HepG2 (cell line): ENCODE results near the gene DIABLO. TPM values are rescaled to one million over a fixed set of nuclear protein-coding genes. Genes with fewer than 3 reads are reported as not detected.

ENCODE experiments used
- ATAC-seq: fragments of 200-7000 bp; cut with Tn5 transposase; 3 replicates; pipeline ENCODE4 v1.9.1; 2020; ENCODE audit warnings: mild to moderate bottlenecking, moderate library complexity
- BruUV-seq: library from RNA; stranded (reverse); fragments of 400-500 nt; replicated peaks from 2 replicates; lab custom pipeline; 2021; lab: Mats Ljungman, UMichigan
- CTCF ChIA-PET: fragments of 300-600 bp; formaldehyde crosslinking; extraction: SDS; loops from one replicate; lab custom pipeline; 2021; ENCODE audit warnings: low total read pairs, inconsistent platforms, low intra/inter-chr PET ratio; lab: Yijun Ruan, JAX
- POLR2A ChIA-PET: fragments of 350-600 bp; sonication (Branson Sonifier 250); formaldehyde crosslinking; loops from one replicate; lab custom pipeline; 2020; ENCODE audit warnings: antibody characterized with exemption, inconsistent platforms; lab: Yijun Ruan, JAX
- DNase-seq: peaks from one replicate; pipeline ENCODE4 v3.0.0-alpha.2; 2015; ENCODE audit warnings: low spot score
- FAIRE-seq: peaks from 3 replicates; lab custom pipeline; 2011; peaks lifted over from hg19 to GRCh38; lab: Jason Lieb, UNC
- H2AFZ ChIP-seq: one replicate; pipeline ENCODE4 v1.6.1; 2011; ENCODE audit warnings: low read length, inconsistent platforms
- H3K27ac ChIP-seq: fragments of 300-600 bp; 3 replicates; pipeline ENCODE4 v1.8.0; 2011; ENCODE audit warnings: mixed run types, mild to moderate bottlenecking, mixed read lengths, low read length, inconsistent platforms; ENCODE audit not compliant: insufficient read depth; ENCODE audit errors: extremely low read length
- H3K27me3 ChIP-seq, 2 experiments: fragments of 200-600 bp in 1 of 2; 2 replicates in 1 of 2; 3 replicates in 1 of 2; pipeline versions ENCODE4 v1.6.0 to v1.8.0; 2011; ENCODE audit warnings: low read length in 2 of 2, mild to moderate bottlenecking in 2 of 2, moderate library complexity in 2 of 2, inconsistent platforms in 1 of 2; ENCODE audit not compliant: insufficient read depth in 2 of 2, control insufficient read depth in 1 of 2
- H3K36me3 ChIP-seq, 2 experiments: fragments of 200-600 bp in 1 of 2; replicated peaks in 1 of 2; 2 replicates in 1 of 2; 3 replicates in 1 of 2; pipeline versions ENCODE4 v1.5.1 to v1.8.0; 2011; ENCODE audit warnings: low read length in 2 of 2, inconsistent platforms in 1 of 2; ENCODE audit not compliant: insufficient read depth in 2 of 2, control insufficient read depth in 1 of 2
- H3K4me1 ChIP-seq: 2 replicates; pipeline ENCODE4 v1.5.1; 2012; ENCODE audit warnings: low read length, inconsistent platforms; ENCODE audit not compliant: insufficient read depth
- H3K4me2 ChIP-seq: 2 replicates; pipeline ENCODE4 v1.6.0; 2011; ENCODE audit warnings: low read depth, low read length, inconsistent platforms
- H3K4me3 ChIP-seq, 3 experiments: fragments of 200-600 bp in 1 of 3; sonication (generic), shearing (Covaris generic) in 1 of 3; replicated peaks in 1 of 3; 2 replicates each; pipeline ENCODE4 v1.5.1; 2011 to 2016; ENCODE audit warnings: low read length in 3 of 3, inconsistent platforms in 2 of 3, low read depth in 2 of 3, mild to moderate bottlenecking in 2 of 3, control low read depth in 1 of 3, mixed read lengths in 1 of 3; ENCODE audit not compliant: insufficient read depth in 1 of 3
- H3K79me2 ChIP-seq: one replicate; pipeline ENCODE4 v1.6.1; 2011; ENCODE audit warnings: low read length, inconsistent platforms; ENCODE audit not compliant: insufficient read depth
- H3K9ac ChIP-seq: 2 replicates; pipeline ENCODE4 v1.6.0; 2011; ENCODE audit warnings: mild to moderate bottlenecking, low read depth, low read length, inconsistent platforms; ENCODE audit not compliant: insufficient read depth
- H3K9me3 ChIP-seq: 2 replicates; pipeline ENCODE4 v1.5.1; 2012; ENCODE audit warnings: mild to moderate bottlenecking, low read length
- H4K20me1 ChIP-seq: 2 replicates; pipeline ENCODE4 v1.6.0; 2011; ENCODE audit warnings: inconsistent platforms, mild to moderate bottlenecking, low read length, moderate library complexity; ENCODE audit not compliant: insufficient read depth
- BORCS8-MEF2B ChIP-seq: sonication (generic); formaldehyde crosslinking; IDR thresholded peaks from 2 replicates; pipeline ENCODE4 v1.8.0; 2022; ENCODE audit warnings: mild to moderate bottlenecking, missing genetic modification reagents
- CEBPB ChIP-seq: IDR thresholded peaks from 2 replicates; pipeline ENCODE4 v1.6.1; 2011; ENCODE audit warnings: low read depth, low read length, improper control_type of control experiment, borderline replicate concordance
- EZH2 ChIP-seq: conservative IDR thresholded peaks from 2 replicates; pipeline ENCODE4 v1.6.1; 2012; ENCODE audit warnings: mild to moderate bottlenecking, low read depth, low read length, moderate library complexity
- GABPA ChIP-seq, 2 experiments: IDR thresholded peaks; 2 replicates each; pipeline ENCODE4 v1.6.1; 2011 to 2016; ENCODE audit warnings: low read depth in 2 of 2, low read length in 1 of 2, missing biosample characterization in 1 of 2, missing genetic modification characterization in 1 of 2
- MAFG ChIP-seq: sonication (generic); formaldehyde crosslinking; IDR thresholded peaks from 2 replicates; pipeline ENCODE4 v1.5.1; 2020; ENCODE audit warnings: mild to moderate bottlenecking, missing genetic modification reagents
- MLLT10 ChIP-seq: sonication (generic); formaldehyde crosslinking; IDR thresholded peaks from 2 replicates; pipeline ENCODE4 v1.4.0; 2020; ENCODE audit warnings: missing genetic modification reagents
- NCOA2 ChIP-seq: sonication (generic); formaldehyde crosslinking; IDR thresholded peaks from 2 replicates; pipeline ENCODE4 v1.8.0; 2022; ENCODE audit warnings: inconsistent platforms
- RAD51 ChIP-seq: fragments of 450-650 bp; IDR thresholded peaks from 2 replicates; pipeline ENCODE4 v1.6.1; 2016; ENCODE audit warnings: borderline replicate concordance
- TBP ChIP-seq: sonication (generic); formaldehyde crosslinking; IDR thresholded peaks from 2 replicates; pipeline ENCODE4 v1.5.0; 2020; ENCODE audit warnings: missing genetic modification reagents
- WIZ ChIP-seq: sonication (generic); formaldehyde crosslinking; IDR thresholded peaks from 2 replicates; pipeline ENCODE4 v1.5.1; 2020; ENCODE audit warnings: mild to moderate bottlenecking, missing genetic modification reagents
- ZNF33B ChIP-seq: sonication (generic); formaldehyde crosslinking; IDR thresholded peaks from 2 replicates; pipeline ENCODE4 v1.5.1; 2020; ENCODE audit warnings: mild to moderate bottlenecking, missing genetic modification reagents
- ZNF501 ChIP-seq: sonication (generic); formaldehyde crosslinking; IDR thresholded peaks from 2 replicates; pipeline ENCODE4 v1.5.1; 2020; ENCODE audit warnings: mild to moderate bottlenecking, moderate library complexity, missing genetic modification reagents
- ZNF749 ChIP-seq: sonication (generic); formaldehyde crosslinking; IDR thresholded peaks from 2 replicates; pipeline ENCODE4 v1.8.0; 2022; ENCODE audit warnings: mild to moderate bottlenecking, missing genetic modification reagents, moderate library complexity, borderline replicate concordance
- WGBS: methylation state at CpG from one replicate; pipeline ENCODE4 v1.1.6; 2017; ENCODE audit warnings: low lambda C conversion rate; 5-methylcytosine and 5-hydroxymethylcytosine counted together
- in situ Hi-C: cut with HindIII; loops from 2 replicates; pipeline ENCODE4 v1.10.0; 2017; ENCODE audit warnings: low pct_unique_long_range_greater_than_20kb; ENCODE audit not compliant: extremely low pct_ligation_motif_present
- intact Hi-C: fragments of 100-400 bp; cut with micrococcal nuclease; formaldehyde crosslinking; loops from one replicate; pipeline ENCODE4 v1.10.0; 2022; ENCODE audit not compliant: unreplicated experiment
- polyA plus RNA-seq, 8 experiments: library from polyadenylated mRNA; depleted of rRNA in 3 of 8; stranded (reverse) in 7 of 8; unstranded in 1 of 8; fragments of >200 nt; fragmentation: Illumina TruSeq in 4 of 8; extraction: Trizol in 4 of 8; gene quantifications; 2 replicates each; pipeline versions ENCODE4 v1.2.1 to v1.2.3, GENCODE V29; 2011 to 2016; ENCODE audit warnings: low read depth in 4 of 8, missing spikeins in 1 of 8, mixed read lengths in 1 of 8; ENCODE audit not compliant: insufficient read depth in 1 of 8
- total RNA-seq, 5 experiments: library from RNA; depleted of rRNA; stranded (reverse); fragments of >200 nt; fragmentation: Illumina TruSeq; extraction: Trizol; gene quantifications; 2 replicates each; pipeline ENCODE4 v1.2.3, GENCODE V29; 2016; ENCODE audit warnings: low read depth in 1 of 5
- TF ChIP-seq, protein P1 (sequence below): sonication (generic); formaldehyde crosslinking; IDR thresholded peaks from 2 replicates; pipeline ENCODE4 v1.5.0; 2020; ENCODE audit warnings: missing genetic modification reagents
- TF ChIP-seq, protein P2 (sequence below): sonication (generic); formaldehyde crosslinking; IDR thresholded peaks from 2 replicates; pipeline ENCODE4 v1.5.1; 2020; ENCODE audit warnings: missing genetic modification reagents, mild to moderate bottlenecking, borderline replicate concordance

Gene DIABLO
- total and polyA plus RNA-seq, 2 of the 13 experiments (the other 11 are each of a cell fraction or from before 2014, with no cell fraction given): 20.7 to 70.9 TPM

DNA sequence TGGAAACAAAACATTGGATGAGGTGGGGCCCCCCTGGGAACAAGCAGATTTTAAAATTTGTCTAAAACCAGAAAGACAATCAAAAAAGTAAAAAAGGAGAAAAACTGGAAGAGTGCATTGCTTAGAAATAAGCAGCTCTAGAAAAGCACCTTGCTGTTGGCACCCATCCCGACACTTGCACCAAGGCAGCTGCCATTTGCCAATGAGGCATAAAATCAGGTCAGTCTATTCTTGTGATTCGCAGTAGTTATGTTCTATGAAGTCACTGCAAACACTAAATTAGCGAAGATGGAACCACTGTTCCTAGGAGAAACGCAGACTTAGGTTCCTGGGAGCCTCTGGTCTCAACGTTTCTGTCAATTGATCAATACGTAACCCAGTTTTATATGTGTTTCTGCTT, 24.2 kb upstream of the DIABLO start:
- BruUV-seq: no TSS peak
- no peak for ATAC-seq
- TF ChIP-seq RAD51 (no peak), ZNF749 (CRISPR knock-in tag) (no peak), GABPA (IDR thresholded peaks at IDR 0.05; ENCODE audit: low read depth, low read length) (no peak), GABPA (CRISPR knock-in tag; IDR thresholded peaks at IDR 0.05; ENCODE audit: low read depth) (no peak), ZNF33B (CRISPR knock-in tag) (no peak), MAFG (no peak), CEBPB (no peak), BORCS8-MEF2B (CRISPR knock-in tag) (no peak), ZNF501 (CRISPR knock-in tag) (no peak), TBP (CRISPR knock-in tag) (no peak), MLLT10 (CRISPR knock-in tag) (no peak), EZH2 (no peak), NCOA2 (CRISPR knock-in tag) (no peak), WIZ (CRISPR knock-in tag) (no peak)
- TF ChIP-seq, protein P1, sequence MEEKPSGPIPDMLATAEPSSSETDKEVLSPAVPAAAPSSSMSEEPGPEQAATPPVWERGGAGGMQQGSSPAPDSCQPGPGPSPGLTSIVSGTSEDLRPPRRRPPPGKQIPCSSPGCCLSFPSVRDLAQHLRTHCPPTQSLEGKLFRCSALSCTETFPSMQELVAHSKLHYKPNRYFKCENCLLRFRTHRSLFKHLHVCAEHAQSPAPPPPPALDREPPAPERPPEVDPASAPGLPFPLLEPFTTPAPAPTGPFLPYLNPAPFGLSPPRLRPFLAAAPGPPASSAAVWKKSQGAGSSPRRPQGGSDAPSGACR (CRISPR knock-in tag): no peak
- TF ChIP-seq, protein P2, sequence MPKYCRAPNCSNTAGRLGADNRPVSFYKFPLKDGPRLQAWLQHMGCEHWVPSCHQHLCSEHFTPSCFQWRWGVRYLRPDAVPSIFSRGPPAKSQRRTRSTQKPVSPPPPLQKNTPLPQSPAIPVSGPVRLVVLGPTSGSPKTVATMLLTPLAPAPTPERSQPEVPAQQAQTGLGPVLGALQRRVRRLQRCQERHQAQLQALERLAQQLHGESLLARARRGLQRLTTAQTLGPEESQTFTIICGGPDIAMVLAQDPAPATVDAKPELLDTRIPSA (CRISPR knock-in tag): no peak
- ChIA-PET CTCF (no interaction called here), POLR2A (no interaction called here)
- WGBS: 92% methylated on average over 6 of the region's 6 CpGs
- H3K79me2 ChIP-seq: no peaks in the 10 kb centered on the region
- no peaks in the 10 kb centered on the region for H4K20me1 ChIP-seq
- intact Hi-C loops: no loop called here
- H3K9me3 ChIP-seq: no peaks in the 10 kb centered on the region
- H3K4me2 ChIP-seq: no peak overlapping the region
- H3K27ac ChIP-seq: no peak overlapping the region
- no peak overlapping the region for H2AFZ ChIP-seq
- DNase-seq: no peak
- in situ Hi-C loops: no loop called here
- FAIRE-seq: no peak
- peaks cover 2 to 29% of the 10 kb centered on the region in 2 experiments; a peak in 3 of 5 replicates for H3K36me3 ChIP-seq
- H3K27me3 ChIP-seq: no peaks in the 10 kb centered on the region
- no peak overlapping the region for H3K4me3 ChIP-seq
- H3K4me1 ChIP-seq: no peaks in the 10 kb centered on the region
- no peak overlapping the region for H3K9ac ChIP-seq
